Inferior parietal cortex (tissue), 1 donor: Measurements from ENCODE around the gene LIMK2.
"Not testable (repeated sequence)": the region's sequence is repeated elsewhere in the genome, so short reads cannot be mapped to it uniquely, and the experiment has no call there.

Experiments used
- DNase-seq: peaks from one replicate; pipeline ENCODE4 v3.0.0-alpha.2; 2016; ENCODE audit errors: extremely low spot score

LIMK2 gene

GRCh38 chr22:31211482-31211861 lies 626 bp upstream of the LIMK2 start:
- DNase-seq = no peak

DNA sequence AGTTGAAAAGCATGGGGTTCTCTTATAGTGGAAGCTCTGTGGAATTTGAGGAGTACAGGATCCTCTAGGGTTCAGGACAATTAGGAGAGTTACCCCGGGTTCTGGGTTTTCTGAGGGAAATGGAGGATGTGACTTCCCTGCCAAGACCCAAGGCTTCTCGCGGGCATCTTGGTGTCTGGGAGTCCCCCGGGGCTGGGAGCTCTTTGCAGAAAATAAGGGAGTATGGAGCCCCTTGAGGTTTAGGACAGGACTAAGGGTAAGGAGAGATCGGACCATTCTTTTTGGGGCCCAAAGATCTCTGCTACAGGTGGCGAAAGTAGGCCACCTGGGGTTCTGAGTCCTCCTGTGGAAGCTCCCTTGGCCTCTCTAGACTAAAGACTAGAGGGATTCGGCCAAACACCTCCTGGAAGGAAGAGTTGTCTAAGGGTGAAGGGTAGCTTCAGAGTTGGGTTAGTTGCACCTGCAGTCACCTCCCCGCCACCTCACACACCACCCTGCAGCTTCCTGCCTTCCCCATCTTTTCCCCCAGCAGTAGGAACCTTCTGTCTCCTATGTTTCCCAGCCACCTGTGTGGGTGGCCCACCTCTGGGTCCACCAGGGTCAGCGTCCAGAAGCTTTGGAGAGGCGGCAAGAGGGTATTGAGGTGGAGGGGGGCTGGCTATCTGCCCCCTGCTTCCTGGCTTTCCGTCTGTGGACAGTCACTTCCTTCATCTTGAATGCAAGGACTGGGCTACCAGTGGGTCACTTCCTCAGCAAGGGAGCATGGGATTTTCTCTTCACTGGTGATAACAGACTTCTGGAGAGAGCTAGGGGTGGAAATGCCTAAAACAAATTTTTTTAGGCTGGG lies 908 bp downstream of the LIMK2 start:
- DNase-seq = no peak

- DNase-seq = no peak
These were observed 3.0 kb downstream of the LIMK2 start for GRCh38 chr22:31215018-31215535.

- no peak for DNase-seq
These were observed 6.6 kb downstream of the LIMK2 start for GRCh38 chr22:31218565-31219262.

DNA sequence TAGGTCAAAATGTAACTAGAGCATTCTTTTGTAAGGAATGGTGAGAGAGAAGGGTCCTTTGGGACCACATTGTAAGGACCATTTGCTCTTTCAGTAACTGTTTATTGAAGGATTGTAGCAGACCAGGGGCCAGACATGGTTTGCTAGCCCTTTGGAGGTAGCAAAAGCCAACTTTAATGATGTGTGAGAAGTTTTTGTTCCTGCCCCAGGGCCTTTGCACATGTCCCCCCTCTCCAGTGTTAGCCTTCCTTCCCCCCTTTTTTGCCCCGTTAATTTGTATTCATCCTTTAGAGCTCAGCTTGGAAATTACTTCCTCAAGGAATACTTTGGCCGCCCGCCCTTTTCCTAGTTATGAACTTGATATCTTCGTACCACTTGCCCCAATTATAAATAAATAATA lies 9.0 kb downstream of the LIMK2 start:
- DNase-seq = no peak

- DNase-seq = no peak
These were observed 10.6 kb downstream of the LIMK2 start for GRCh38 chr22:31222736-31223135.

GRCh38 chr22:31223786-31224191 lies 11.7 kb downstream of the LIMK2 start:
- no peak for DNase-seq

GRCh38 chr22:31224691-31225090 lies 12.6 kb downstream of the LIMK2 start:
- not testable (repeated sequence) for DNase-seq

DNA sequence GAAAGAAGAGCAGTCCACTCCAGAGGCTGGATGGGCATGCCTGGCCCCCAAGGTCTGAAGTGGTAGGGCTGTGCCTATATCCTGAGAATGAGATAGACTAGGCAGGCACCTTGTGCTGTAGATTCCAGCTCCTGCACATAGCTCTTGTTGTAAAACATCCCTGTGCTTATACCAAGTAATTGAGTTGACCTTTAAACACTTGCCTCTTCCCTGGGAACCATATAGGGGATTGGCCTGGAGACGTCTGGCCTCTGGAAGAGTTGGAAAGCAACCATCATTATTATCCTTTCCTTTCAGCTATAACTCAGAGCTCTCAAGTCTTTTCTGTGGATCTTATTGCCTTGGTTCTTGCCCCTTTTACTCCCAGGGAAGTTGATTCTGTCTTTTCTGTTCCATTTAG lies 15.1 kb downstream of the LIMK2 start:
- DNase-seq = no peak

DNA sequence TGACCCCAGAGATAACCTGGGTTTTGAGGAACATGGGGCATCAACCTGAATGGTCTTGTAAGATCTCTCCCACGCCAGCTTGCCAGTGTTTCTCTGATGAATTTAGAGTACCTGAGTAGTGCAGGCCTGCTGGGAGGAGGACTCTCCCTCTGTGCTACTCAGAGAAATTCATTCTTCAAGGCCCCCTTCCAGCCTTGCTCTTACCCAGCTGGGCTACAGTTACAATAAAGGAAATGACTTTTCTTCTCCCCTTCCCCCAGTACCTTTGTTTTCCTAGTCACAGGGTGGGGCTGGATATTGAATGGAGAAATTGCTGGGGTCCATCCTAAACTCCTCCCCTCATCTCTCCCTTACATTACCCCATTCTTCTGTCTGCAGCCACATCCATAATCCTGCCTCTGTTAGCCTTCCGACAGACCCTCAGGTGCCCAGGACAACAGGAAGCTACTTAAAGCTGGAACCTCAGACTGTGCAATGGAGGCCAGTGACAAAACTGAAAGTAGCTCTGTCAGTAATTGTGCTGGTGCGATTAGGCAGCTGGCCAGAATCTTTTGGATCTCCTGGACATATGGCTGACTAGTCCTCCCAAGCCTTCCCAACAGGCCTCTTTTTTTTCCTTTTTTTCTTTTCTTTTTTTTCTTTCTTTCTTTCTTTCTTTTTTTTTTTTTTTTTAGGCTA lies 17.4 kb downstream of the LIMK2 start:
- DNase-seq = no peak

GRCh38 chr22:31230155-31230870 lies 18.2 kb downstream of the LIMK2 start:
- DNase-seq = no peak

DNA sequence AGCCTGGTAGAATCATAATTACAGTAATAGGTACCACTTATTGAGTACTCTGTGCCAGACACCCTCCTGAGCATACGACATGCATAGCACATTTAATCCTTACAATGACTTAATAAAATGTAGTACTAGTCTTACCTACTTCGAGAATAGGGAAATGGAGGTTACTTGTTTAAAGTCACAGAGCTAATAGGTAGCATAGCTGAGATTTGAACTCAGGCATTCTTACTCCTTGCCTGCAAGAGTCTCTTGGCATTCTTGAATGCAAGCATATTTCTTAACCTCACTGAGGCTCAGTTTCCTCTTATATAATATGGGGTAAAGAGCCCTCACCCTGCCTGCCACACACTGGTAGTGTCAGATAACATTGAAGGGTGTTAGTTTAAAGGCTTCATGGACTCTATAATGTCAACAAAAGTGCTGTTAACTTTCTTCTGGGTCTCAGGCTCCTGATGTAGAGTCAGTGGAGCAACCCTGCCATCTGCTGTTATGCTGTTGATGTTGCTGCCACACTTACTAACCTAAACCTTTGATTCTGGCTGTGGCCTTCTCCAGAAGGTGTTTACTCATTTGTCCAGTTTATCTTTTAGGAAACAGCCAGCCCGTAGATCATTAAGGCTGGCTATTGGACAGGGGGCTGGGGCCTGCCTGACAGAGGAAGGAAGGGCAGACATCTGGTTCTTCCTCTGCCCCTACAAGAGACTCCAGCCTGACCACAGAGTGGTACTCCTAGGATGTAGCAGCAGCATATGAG lies 18.9 kb downstream of the LIMK2 start:
- peak; percentile 65 for DNase-seq

- no peak for DNase-seq
These were observed 20.9 kb downstream of the LIMK2 start for GRCh38 chr22:31233001-31233400.

DNA sequence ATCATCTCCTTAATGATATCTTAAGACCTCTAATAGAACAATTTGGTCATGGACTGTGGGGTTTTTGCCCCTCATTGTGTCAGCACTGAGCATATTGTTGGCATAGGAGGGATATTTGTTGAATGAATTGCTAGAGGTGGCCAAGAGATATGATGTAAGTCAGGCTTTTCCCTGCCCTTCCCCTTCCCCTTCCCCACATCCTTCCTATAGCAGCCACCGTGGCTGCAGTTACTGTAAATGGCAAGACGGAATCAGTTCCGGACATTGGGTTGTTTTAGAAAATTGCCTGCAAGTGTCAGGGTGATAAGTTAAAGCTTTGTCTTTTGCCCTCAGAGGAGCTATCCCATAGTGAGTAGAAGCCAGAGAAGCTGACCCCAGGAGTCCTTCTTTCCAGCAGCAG lies 23.0 kb downstream of the LIMK2 start:
- DNase-seq = no peak

DNA sequence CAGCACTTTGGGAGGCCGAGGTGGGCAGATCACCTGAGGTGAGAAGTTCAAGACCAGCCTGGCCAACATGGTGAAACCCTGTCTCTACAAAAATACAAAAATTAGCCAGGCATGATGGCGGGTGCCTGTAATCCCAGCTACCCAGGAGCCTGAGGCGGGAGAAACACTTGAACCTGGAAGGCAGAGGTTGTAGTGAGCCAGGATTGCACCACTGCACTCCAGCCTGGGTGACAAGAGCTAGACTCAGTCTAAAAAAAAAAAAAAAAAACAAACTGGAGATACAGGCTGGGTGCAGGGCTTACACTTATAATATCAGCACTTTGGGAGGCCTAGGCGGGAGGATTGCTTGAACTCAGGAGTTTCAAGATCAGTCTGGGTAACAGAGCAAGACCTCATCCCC lies 23.9 kb downstream of the LIMK2 start:
- DNase-seq = not testable (repeated sequence)

- no peak for DNase-seq
These were observed 26.0 kb downstream of the LIMK2 start for GRCh38 chr22:31238057-31238456.

DNA sequence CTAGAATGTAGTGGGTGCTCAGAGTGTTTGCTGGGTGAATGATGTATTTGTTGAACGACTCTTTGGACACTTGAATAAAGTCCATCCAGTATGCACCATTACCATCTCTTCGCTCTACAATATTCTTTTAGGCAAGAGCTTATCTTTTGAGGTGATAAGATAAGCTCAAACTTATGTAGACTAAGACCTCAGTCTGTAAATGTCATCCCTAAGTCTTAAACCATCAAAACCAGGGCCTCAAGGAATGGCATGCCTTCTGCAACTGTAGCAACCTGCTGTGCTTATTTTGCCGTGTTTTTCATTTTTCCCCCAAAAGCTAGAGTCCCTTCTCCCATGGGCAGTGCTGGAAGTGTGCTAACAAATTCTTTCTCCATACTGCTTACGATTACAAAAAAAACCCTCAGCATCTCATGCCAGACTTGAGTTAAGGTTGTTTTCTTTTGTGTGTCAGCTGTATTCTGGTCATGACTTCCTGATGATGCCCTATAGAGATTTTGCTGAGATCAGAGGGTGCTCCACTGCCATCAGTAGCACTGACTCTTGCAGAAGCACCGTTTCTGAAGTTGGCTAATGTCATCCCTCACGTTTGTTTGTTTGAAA lies 27.8 kb downstream of the LIMK2 start:
- no peak for DNase-seq

DNA sequence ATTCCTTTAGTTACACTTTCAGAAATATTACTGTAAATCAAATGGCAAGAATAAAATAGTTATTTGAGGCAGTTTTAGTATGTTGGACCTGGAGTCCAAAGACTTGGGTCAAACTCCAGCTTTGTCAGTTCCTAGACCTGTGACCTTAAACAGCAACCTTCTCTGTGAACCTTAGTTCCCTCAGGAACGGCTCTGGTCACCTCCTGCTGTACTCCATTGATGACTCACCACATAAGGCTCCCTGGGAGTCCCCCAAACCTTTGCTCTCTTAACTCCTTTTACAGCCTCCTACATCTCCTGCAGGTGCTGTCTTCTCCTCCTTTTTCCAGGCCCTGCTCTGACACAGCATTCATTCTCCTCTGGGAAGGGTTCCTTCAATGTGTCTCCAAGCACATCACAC lies 29.1 kb downstream of the LIMK2 start:
- no peak for DNase-seq

DNA sequence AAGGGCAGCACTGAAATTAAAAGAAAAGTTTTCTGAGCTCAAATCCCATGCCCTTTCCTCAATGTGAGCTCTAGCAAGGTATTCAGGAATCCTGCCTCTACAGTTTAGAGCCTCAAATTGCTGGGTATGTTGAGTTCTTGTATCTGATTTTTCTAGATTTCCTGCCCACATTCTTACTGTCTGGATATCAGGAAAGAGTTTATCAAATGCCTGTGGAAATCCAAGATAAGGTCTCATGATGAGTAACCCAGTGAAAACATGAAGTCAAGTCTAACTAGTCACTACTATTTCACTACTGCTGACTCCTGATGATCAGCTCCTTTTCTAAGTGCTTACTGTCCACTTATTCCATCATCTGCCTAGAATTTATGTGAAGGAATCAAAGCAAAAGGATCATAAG lies 29.8 kb downstream of the LIMK2 start:
- no peak for DNase-seq

GRCh38 chr22:31243339-31244045 lies 31.4 kb downstream of the LIMK2 start:
- no peak for DNase-seq
